ENCODE measurements around the gene DTNB. TPM values are rescaled to one million over a fixed set of nuclear protein-coding genes. Genes with fewer than 3 reads are reported as not detected.

The DTNB gene
- total RNA-seq, 2 experiments from 2014 or later: 20.8 to 25.1 TPM

- peak; percentile 39 for DNase-seq
- ChIA-PET POLR2A (no interaction called here), CTCF (interaction anchor here (0.6 to 5.2 kb wide), 20 partner anchors 10 to 445 kb away, joined by 3 to 132 read pairs (median 4); partner anchors contain the start of gene DTNB)
- no peaks in the 10 kb centered on the region for H3K27me3 Mint-ChIP-seq
- no peaks in the 10 kb centered on the region for H3K36me3 Mint-ChIP-seq
- no peak overlapping the region for H3K4me3 Mint-ChIP-seq
- no peaks in the 10 kb centered on the region for H3K9me3 Mint-ChIP-seq
- intact Hi-C loops (cut with micrococcal nuclease): loop anchor here (1.0 kb wide), 1 partner anchor 93 kb away; no protein-coding TSS in a partner anchor
- peaks cover 4% of the 10 kb centered on the region for H3K4me1 Mint-ChIP-seq (ENCODE audit: low read depth)
- no peak overlapping the region for H3K27ac Mint-ChIP-seq
Observed at GRCh38 chr2:25700221-25700660, 26.9 kb upstream of the DTNB start.

DNA sequence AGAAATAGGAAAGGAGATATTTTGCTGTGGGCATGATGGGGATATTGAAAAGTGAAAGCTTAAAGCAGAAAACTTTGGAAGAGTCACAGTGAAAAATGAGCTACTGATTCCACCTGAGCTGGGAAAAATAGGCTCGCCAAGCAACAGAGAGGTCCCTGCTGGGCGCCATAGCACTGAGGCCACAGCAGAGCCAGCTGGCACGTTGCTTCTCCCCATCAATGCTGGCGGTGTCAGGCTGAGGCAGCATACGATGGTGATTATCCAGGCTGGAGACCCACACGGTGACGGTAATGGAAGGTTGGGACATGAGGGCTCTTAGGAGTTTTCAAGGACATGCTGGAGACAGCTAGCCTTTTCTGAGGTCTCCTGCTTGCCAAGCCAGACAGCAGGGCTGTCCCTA lies 25.8 kb upstream of the DTNB start:
- Mint-ChIP-seq H3K4me3 (no peak overlapping the region), H3K36me3 (no peaks in the 10 kb centered on the region), H3K27me3 (no peaks in the 10 kb centered on the region), H3K9me3 (no peaks in the 10 kb centered on the region), H3K4me1 (ENCODE audit: low read depth) (peaks cover 4% of the 10 kb centered on the region), H3K27ac (no peak overlapping the region)
- intact Hi-C loops (cut with micrococcal nuclease): no loop called here
- POLR2A ChIA-PET: no interaction called here
- no peak for DNase-seq
- CTCF ChIA-PET: interaction anchor here (0.8 to 5.2 kb wide), 16 partner anchors 9 to 153 kb away, joined by 3 to 132 read pairs (median 6); partner anchors contain the start of gene DTNB

GRCh38 chr2:25698752-25699151 lies 25.4 kb upstream of the DTNB start:
- H3K36me3 Mint-ChIP-seq: no peaks in the 10 kb centered on the region
- intact Hi-C loops (cut with micrococcal nuclease): no loop called here
- ChIA-PET POLR2A (no interaction called here), CTCF (interaction anchor here (0.8 to 5.2 kb wide), 9 partner anchors 8 to 103 kb away, joined by 3 to 132 read pairs (median 6); no protein-coding TSS in a partner anchor)
- no peak for DNase-seq
- no peak overlapping the region for H3K4me3 Mint-ChIP-seq
- H3K27me3 Mint-ChIP-seq: no peaks in the 10 kb centered on the region
- no peak overlapping the region for H3K27ac Mint-ChIP-seq
- H3K4me1 Mint-ChIP-seq (ENCODE audit: low read depth): peaks cover 4% of the 10 kb centered on the region
- no peaks in the 10 kb centered on the region for H3K9me3 Mint-ChIP-seq

DNA sequence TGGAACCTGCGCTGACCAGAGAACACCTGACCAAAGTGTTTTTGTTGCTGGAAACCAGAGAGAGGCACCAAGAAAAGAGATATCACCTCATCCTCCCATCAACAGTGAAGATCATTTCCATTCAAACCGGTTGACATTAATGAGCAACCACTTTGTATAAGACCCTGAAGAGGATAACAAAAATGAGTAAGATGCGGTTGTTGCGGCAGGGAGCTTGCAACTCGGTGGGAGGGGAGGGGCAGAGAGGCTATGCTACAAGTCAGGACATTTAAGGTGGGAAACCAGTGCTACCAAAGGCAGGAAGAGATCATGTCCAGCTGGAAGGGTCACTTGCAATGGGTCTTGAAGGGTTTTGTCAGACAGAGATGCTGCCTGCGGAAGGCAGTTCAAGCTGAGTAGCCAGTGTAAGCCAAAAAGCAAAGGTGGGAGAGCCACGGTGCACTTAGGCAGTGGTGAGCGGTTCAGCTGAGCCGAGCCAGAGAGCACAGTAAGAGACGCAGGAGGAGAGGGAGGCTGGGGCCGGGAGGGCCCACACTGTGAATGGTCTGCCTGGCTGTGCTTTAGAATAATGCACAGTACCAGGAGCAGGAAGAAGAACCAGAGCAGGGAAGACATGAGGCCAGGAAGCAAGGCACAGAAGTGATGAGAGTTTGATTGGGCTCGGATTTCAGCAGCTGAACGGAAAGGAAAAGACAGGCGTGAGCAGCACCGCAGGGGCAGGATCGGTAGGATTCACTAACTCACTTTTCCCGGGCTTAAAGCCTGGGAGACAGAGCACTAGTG lies 24.4 kb upstream of the DTNB start:
- intact Hi-C loops (cut with micrococcal nuclease): no loop called here
- H3K9me3 Mint-ChIP-seq: no peaks in the 10 kb centered on the region
- H3K36me3 Mint-ChIP-seq: no peaks in the 10 kb centered on the region
- no peaks in the 10 kb centered on the region for H3K27me3 Mint-ChIP-seq
- ChIA-PET POLR2A (no interaction called here), CTCF (interaction anchor here (1.9 to 5.2 kb wide), 2 partner anchors 11 to 90 kb away, joined by 9 to 132 read pairs; no protein-coding TSS in a partner anchor)
- H3K27ac Mint-ChIP-seq: no peak overlapping the region
- H3K4me3 Mint-ChIP-seq: no peak overlapping the region
- H3K4me1 Mint-ChIP-seq (ENCODE audit: low read depth): peaks cover 4% of the 10 kb centered on the region
- DNase-seq: no peak

- intact Hi-C loops (cut with micrococcal nuclease): no loop called here
- H3K9me3 Mint-ChIP-seq: no peaks in the 10 kb centered on the region
- no peak overlapping the region for H3K27ac Mint-ChIP-seq
- no peaks in the 10 kb centered on the region for H3K36me3 Mint-ChIP-seq
- no peaks in the 10 kb centered on the region for H3K4me1 Mint-ChIP-seq (ENCODE audit: low read depth)
- ChIA-PET POLR2A (interaction anchor here (0.7 kb wide), 1 partner anchor 19 kb away, joined by 5 read pairs; no protein-coding TSS in a partner anchor), CTCF (no interaction called here)
- no peak overlapping the region for H3K4me3 Mint-ChIP-seq
- no peak for DNase-seq
- H3K27me3 Mint-ChIP-seq: no peaks in the 10 kb centered on the region
Observed at GRCh38 chr2:25692737-25693445, 19.5 kb upstream of the DTNB start.

- CTCF ChIA-PET: interaction anchor here (1.0 to 3.8 kb wide), 2 partner anchors 8 to 84 kb away, joined by 3 to 31 read pairs; no protein-coding TSS in a partner anchor
- H3K27me3 Mint-ChIP-seq: no peaks in the 10 kb centered on the region
- no peaks in the 10 kb centered on the region for H3K4me1 Mint-ChIP-seq (ENCODE audit: low read depth)
- DNase-seq: no peak
- H3K27ac Mint-ChIP-seq: no peak overlapping the region
- intact Hi-C loops (cut with micrococcal nuclease): no loop called here
- POLR2A ChIA-PET: interaction anchor here (0.7 kb wide), 1 partner anchor 18 kb away, joined by 5 read pairs; no protein-coding TSS in a partner anchor
- no peak overlapping the region for H3K4me3 Mint-ChIP-seq
- no peaks in the 10 kb centered on the region for H3K36me3 Mint-ChIP-seq
- H3K9me3 Mint-ChIP-seq: no peaks in the 10 kb centered on the region
Observed at GRCh38 chr2:25692143-25692542, 18.8 kb upstream of the DTNB start.

DNA sequence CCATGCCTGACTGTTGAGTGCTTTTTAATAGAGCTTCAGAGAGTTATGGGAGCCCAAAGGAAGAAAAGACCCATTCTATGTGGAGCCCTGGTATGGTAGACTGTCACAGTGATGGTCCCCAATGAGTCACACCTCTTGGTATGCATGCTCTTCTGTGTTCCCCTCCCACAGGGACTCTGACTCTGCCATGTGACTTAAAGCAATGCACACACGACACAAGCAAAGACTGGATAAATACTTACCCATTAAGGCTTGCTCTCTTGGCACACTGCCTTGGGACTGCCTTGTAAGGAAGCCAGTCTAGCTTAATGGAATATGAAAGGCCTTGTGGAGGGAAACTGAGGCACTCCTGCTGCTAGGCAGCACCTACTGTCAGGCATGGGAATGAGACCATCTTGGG lies 16.7 kb upstream of the DTNB start:
- ChIA-PET POLR2A (no interaction called here), CTCF (interaction anchor here (3.8 kb wide), 1 partner anchor 10 kb away, joined by 31 read pairs; no protein-coding TSS in a partner anchor)
- Mint-ChIP-seq H3K27ac (no peak overlapping the region), H3K9me3 (no peaks in the 10 kb centered on the region), H3K4me1 (ENCODE audit: low read depth) (no peaks in the 10 kb centered on the region), H3K36me3 (no peaks in the 10 kb centered on the region), H3K4me3 (no peak overlapping the region), H3K27me3 (no peaks in the 10 kb centered on the region)
- no peak for DNase-seq
- intact Hi-C loops (cut with micrococcal nuclease): no loop called here

GRCh38 chr2:25688236-25688635 lies 14.9 kb upstream of the DTNB start:
- ChIA-PET POLR2A (no interaction called here), CTCF (interaction anchor here (2.9 kb wide), 1 partner anchor 10 kb away, joined by 9 read pairs; no protein-coding TSS in a partner anchor)
- Mint-ChIP-seq H3K27me3 (no peaks in the 10 kb centered on the region), H3K9me3 (no peaks in the 10 kb centered on the region), H3K4me3 (no peak overlapping the region), H3K27ac (no peak overlapping the region), H3K4me1 (ENCODE audit: low read depth) (peaks cover 5% of the 10 kb centered on the region), H3K36me3 (no peaks in the 10 kb centered on the region)
- intact Hi-C loops (cut with micrococcal nuclease): no loop called here
- DNase-seq: no peak

- no peak overlapping the region for H3K4me3 Mint-ChIP-seq
- intact Hi-C loops (cut with micrococcal nuclease): no loop called here
- no peaks in the 10 kb centered on the region for H3K27me3 Mint-ChIP-seq
- POLR2A ChIA-PET: no interaction called here
- no peaks in the 10 kb centered on the region for H3K9me3 Mint-ChIP-seq
- CTCF ChIA-PET: interaction anchor here (1.5 to 4.0 kb wide), 3 partner anchors 13 to 77 kb away, joined by 3 to 14 read pairs (median 9); no protein-coding TSS in a partner anchor
- H3K4me1 Mint-ChIP-seq (ENCODE audit: low read depth): peaks cover 5% of the 10 kb centered on the region
- DNase-seq: no peak
- H3K27ac Mint-ChIP-seq: no peak overlapping the region
- no peaks in the 10 kb centered on the region for H3K36me3 Mint-ChIP-seq
Observed at GRCh38 chr2:25685741-25686140, 12.4 kb upstream of the DTNB start.

- peaks cover 5% of the 10 kb centered on the region for H3K4me1 Mint-ChIP-seq (ENCODE audit: low read depth)
- no peak overlapping the region for H3K27ac Mint-ChIP-seq
- no peaks in the 10 kb centered on the region for H3K9me3 Mint-ChIP-seq
- no peaks in the 10 kb centered on the region for H3K27me3 Mint-ChIP-seq
- CTCF ChIA-PET: interaction anchor here (0.7 to 4.0 kb wide), 3 partner anchors 16 to 79 kb away, joined by 3 to 14 read pairs (median 3); no protein-coding TSS in a partner anchor
- intact Hi-C loops (cut with micrococcal nuclease): no loop called here
- peak; percentile 25 for DNase-seq
- POLR2A ChIA-PET: interaction anchor here (0.8 kb wide), 1 partner anchor 12 kb away, joined by 4 read pairs; the partner anchor contains the start of gene DTNB
- H3K36me3 Mint-ChIP-seq: no peaks in the 10 kb centered on the region
- H3K4me3 Mint-ChIP-seq: no peak overlapping the region
Observed at GRCh38 chr2:25684577-25685473, 11.4 kb upstream of the DTNB start.

- ChIA-PET CTCF (no interaction called here), POLR2A (no interaction called here)
- intact Hi-C loops (cut with micrococcal nuclease): no loop called here
- H3K27me3 Mint-ChIP-seq: no peaks in the 10 kb centered on the region
- H3K4me3 Mint-ChIP-seq: no peak overlapping the region
- H3K36me3 Mint-ChIP-seq: no peaks in the 10 kb centered on the region
- no peak for DNase-seq
- no peaks in the 10 kb centered on the region for H3K9me3 Mint-ChIP-seq
- peaks cover 5% of the 10 kb centered on the region for H3K4me1 Mint-ChIP-seq (ENCODE audit: low read depth)
- H3K27ac Mint-ChIP-seq: no peak overlapping the region
Observed at GRCh38 chr2:25682082-25682481, 8.7 kb upstream of the DTNB start.
